HT-29 (cell line): ENCODE results near the gene TBX6. TPM values are rescaled to one million over a fixed set of nuclear protein-coding genes. Genes with fewer than 3 reads are reported as not detected.

Experiments used
- DNase-seq: peaks from one replicate; pipeline ENCODE4 v3.0.0-alpha.2; 2015; ENCODE audit warnings: low spot score
- total RNA-seq: library from RNA; depleted of rRNA; stranded (reverse); fragments of >200 nt; shearing (Covaris generic); gene quantifications from 2 replicates; pipeline ENCODE4 v1.2.3, GENCODE V29; 2014

The TBX6 gene
- total RNA-seq, 1 experiment from 2014 or later = 3.5 TPM

DNA sequence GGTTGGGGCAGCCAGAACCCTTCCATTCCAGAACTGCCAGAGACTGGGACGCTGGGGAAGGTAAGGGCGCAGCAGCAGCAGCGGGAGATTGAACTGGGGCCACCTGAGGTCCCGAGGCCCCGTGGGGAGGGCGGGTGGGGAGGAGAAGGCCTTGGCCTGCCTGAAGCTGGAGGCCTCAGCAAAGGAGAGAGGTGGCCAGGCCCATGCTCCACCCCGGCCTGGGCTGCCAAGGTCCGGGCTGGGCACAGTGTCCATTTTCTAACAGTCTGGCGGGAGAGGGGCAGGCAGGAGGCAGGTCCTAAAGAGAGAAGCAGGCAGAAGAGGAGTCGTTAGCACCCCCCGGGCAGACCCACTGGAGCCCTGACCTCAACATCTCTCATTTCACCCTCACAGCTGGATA is 22.7 kb upstream of the TBX6 start:
- DNase-seq = no peak

DNA sequence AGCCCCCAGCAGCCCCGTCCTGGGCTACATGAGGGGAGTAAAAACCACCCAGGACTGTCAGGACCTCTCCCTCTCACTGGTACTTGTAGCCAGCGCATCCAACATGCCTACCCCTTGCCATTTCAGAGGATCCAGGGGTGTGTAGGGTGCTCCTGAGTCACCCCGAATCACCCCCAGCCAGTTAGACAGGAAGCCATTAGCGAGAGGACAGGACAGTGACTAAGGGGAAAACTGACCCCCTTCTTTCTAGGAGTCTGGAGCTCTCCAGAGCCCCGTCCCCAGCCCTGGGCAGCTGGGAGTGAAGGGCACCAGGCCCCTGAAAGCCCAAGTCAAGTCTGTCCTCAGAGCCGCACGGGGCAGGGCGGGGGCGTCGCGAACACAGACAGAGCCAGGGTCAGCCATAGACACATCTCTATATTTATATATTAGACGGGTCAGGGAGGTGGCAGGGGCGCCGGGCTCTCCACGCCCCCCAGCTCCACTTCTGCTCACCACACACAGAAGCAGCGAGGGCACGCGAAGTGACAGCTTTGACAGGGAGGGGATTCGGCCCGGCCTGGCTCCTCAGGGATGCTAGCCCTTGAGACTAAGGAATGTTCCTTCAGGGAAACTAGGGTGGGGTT is 22.1 kb upstream of the TBX6 start:
- no peak for DNase-seq

DNA sequence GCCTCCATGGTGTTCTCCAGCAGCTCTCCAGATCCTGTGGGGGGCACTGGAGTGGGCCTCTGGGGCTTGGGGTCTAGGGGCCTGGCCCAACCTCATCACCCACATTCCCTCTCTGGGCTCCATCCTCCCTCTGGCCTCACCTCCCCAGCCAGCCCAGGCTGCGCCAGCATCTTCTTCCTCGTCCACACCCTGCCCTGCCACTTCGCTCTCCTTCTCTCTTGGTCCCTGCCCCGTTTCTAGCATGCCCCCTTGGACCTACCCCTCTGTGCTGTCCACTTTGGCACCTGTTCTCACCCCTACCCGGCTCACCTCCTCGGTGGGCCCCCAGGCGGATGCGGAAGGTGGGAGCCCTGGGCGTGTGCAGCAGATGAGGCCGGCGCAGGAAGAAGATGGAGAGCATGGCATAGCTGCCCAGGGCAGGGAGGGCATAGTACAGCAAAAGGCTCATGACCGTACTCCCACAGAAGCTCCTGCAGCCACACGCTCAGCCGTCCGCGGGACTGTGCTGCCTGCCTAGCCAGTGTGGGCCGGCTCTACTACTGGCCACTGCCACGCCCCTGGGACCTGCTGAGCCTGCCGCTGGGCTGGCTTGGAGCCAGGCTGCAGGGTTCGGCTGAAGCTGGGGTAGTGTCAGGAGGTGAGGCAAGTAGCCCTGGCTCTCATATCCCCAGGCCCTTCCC is 21.4 kb upstream of the TBX6 start, which contains the start of gene GDPD3:
Gene GDPD3, minus strand, starts transcription at position 507 of the 680 bp plus-strand sequence. Its CDS starts 59 bp downstream, at position 448.
- peak; percentile 29 for DNase-seq

DNA sequence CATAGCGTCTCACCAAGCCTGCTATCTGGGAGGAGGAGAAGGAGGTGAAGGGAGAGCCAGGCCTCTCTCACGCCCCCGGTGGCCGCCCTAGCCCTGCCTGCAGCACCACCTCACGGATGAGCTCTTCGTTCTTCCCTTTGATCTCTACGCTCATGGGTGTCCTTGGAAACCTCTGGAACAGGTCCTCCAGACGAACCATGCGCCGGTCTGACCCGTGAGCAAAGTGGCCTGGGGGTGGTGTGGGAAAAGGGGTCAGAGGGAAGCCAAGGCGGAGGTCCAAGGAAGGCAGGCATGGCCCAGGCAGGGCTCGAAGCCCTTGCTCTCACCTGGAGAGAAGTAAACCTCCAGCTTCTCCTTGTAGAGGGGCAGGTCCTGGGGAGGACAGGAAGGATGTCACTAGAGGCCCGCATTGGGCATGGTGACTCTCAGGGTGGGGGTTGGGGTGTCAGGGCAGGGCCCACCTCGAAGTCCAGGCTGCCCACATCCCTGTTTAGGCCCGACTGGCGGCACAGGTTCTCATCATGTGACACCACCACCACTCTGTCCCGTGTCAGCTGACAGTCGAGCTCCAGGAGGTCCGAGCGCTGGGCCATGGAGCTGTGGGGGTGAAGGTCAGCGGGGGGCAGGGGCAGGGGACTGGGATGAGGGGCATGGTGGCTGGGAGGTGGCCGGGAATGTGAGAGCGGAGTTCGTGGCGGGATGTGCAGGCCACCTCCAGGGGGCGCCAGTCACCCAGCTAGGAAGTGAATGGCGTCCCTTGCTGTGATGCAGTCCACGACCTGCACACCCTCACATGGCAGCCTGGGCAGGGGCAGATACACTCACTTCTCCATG is 20.7 kb upstream of the TBX6 start:
- peak; percentile 71 for DNase-seq

DNA sequence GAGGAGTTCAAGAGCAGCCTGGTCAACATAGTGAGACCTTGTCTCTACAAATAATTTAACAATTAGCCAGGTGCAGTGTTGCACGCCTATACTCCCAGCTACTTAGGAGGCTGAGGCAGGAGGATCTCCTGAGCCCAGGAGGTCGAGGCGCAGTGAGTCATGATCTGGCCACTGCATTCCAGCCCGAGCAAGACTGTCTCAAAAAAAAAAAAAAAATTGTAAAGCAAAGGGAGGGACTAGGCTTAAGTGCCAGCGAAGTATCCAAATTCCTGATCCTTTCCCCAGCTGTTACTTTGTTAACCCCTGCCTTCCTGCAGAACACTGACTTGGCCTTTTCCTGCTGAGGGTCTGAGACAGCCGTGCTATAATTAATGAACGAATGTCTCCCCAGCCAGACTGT is 18.9 kb upstream of the TBX6 start:
- no peak for DNase-seq

DNA sequence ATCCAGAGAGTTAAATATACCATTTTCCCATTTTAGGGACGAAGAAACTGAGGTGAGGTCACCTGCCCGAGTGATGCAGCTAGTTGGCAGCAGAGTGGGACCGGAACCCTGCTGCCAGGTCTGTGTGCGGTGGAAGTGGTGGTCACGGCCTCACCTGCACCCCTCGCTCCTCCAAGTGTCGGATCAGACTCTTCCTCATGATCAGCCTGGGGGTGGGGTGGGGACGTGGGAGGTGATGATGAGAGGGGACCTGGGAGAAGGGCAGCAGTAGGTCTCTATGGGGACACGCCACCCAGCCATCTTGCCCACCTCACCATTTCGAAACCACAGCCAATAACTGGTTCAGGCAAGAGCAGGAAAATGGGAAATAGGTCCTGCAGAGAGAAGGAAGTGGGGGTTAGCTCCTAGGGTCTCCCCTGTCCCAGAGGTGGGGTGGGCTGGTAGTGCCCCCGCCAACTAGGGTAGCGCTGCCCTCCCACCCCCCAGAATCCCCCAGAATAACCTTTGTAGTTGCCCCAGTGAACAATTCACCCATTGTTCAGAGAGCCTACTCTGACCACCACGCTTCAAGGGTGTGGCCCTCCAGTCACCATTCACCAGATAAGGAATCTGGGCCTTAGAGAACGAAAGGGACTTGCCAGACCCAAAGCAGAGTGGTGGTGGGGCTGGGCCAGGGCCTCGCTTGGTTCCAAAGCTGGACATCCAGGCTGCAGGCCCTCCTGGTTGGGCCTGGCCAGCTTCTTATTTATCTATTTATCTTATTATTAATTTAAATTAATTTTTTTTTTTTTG is 16.5 kb upstream of the TBX6 start:
- DNase-seq = no peak

DNA sequence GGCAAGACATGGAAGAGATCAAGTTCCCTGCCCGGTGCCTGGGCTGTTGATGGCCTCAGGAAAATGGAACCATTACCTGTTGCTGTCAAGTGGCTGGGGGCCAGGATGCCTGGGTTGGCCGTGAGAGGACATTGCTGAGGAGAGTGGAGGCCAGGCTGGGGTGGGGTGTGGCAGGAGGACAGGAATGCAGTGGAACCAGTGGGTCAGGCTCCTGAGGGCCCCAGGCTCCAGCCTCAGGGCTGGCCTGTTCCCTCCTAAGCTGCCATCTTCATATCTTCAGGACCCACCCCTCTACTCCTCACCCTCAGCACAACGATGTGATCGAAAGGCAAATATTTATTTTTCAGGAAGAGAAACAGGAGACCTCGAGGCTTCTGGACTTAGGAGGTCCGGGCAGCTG is 12.8 kb upstream of the TBX6 start:
- peak; percentile 73 for DNase-seq

DNA sequence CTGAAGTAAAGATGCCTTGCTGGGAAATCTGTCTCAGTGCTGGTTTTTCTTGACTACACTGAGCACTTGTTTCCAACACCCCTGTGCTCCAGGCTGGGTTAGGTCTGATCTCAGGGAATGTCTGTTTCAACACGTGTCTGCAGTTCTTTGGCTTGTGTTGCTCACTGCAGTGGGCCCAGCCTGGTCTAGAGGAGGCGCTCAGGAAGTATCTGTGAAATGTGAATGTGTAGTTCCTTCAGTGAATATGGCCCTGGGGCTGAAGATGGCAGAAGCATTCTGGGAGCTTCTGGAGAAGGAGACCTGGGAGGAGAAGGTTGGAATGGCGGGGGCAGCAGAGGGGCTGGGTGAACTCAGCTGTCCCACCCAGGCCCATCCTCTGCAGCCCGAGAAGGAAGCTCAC is 12.4 kb upstream of the TBX6 start:
- DNase-seq = no peak

DNA sequence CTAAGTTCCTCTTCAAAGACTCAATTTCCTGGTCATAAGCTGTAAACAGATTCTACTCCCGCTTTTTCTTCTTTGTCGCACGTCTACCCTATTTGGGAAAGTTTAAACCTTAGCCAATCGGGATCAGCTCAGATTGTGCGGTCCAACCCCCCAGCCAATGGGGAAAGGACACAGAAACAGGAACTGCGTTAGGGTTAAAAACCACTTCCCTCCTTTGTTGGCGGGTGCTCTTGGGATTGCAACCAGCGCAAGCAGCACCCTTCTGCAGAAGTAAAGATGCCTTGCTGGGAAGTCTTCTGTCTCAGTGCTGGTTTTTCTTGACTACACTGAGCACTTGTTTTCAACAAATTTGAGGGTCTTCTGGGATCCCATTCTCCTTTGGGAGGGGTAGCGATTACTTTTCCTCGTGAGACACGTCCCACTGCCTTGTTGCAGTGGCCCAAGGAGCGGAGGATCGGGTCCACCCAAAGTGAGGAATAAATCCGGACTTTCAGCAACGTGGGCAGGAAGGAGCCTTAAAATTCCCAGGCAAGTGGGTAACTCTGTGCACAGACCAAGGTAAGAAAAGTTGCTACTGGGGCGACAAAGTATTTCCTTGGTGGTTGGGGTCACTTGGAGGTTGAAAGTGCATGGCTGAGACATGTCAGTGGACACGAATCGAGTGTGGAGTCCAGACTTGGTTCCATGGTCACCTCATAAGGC is 5.3 kb upstream of the TBX6 start:
- DNase-seq = no peak

DNA sequence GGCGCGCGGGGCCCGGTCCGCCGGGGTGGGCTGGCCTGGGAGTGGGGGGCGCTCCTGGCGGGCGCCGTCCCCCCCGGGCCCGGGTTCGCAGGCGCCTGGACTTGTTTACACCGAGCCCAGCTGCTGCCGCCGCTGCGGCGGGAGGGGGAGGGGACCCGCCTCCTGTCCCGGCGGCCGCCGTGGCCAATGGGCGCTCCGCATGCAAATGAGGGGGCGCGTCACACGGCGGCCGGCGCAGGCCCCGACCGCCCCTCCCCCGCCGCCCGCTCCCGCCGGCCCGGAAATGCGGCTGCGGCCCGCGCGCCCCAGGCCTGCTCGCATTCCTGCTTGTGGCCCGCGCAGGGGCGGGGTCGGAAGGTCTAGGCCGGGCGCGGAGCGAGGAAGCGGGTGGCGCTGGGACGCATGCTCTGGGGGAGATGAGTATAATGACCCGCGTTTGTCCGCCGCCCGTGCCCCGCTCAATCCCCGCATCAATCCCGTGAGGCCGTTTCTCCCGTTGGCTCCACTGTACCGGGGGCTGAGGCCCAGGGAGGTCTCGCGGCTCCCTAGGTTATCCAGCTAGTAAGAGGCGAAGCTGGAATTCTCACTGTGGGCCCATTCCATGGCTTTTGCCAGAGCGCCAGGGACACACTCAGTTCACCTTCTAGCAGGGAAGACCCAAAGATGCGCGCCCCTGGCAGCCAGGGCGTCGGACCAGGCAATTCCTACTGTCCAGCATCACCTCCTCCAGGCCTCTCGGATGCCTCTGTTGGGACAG is 4.6 kb upstream of the TBX6 start, which contains the start of gene YPEL3:
Gene YPEL3, minus strand, starts transcription at position 109 of the 757 bp plus-strand sequence. CDS start 731 bp downstream, outside the sequence.
- DNase-seq = peak; percentile 78

DNA sequence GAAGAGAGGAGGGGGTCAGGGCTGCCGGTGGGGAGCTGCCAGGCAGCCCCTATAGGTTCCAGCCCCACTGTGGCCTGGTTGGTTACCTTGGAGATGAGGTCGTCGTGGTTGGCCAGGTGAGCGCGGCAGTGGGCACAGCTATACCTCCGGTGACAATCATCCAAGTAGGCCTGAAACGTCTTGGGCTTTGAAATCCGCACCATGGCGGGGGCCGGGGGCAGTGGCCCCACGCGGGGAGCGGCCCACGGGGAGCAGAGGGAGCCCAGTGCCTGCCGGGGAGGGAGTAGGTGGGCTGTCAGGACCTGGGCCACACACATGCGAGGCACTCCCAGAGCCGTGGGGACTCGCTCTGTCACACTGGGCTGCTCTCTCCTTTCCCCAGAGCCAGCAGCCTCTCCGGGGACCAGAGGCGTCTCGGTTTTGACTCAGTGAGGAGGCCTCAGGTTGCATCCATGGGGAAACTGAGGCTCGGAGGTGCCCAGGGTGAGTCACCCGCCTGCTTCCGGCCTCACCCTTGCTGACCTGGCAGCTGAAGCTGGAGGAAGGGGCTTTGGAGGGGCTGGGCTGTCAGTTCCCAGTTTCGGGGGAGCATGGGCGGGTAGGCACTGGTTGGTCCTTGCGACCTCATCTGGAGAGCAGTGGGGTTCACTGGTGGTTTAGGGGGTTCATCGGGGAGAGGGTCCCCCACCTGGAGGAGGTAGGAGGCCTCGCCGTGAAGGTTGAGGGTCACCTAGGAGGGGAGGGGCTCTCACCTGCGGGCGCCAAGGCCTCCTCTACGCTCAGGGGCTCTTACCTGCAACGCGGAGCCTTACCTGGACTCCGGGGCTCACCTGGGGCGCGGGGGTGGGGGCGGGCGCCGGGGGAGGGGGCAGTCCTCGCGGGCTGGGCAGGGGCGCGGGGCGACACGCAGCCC is 3.7 kb upstream of the TBX6 start:
- no peak for DNase-seq

DNA sequence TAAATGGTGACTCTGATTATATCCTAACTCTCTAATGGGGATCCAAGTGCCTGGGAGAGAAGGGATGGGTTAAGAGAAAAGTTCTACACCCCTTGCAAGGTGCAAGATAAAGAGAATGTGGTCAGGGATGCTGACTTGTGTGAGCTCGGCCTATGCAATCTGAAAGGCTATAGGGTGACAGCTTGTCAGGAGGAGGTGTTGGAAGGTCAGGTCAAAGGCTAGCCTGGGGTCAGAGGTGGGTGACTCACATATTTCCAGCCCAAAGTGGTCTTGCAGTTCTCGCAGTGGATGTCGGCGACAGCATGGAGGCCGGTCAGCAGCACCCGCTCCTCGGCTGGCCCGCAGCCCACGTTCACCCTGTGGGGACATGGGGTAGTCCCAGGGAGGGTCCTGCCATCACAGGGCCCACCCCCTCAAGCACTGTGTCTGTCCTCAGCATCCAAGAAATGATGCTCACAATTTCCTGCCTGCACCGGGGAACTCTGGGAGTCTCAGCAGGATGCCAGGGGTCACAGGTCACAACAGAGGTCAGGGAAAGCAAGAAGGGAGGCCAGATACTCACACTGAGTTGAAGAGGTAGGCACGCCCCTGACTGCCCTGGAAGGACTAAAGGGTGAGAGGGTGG is 2.9 kb upstream of the TBX6 start:
- no peak for DNase-seq

DNA sequence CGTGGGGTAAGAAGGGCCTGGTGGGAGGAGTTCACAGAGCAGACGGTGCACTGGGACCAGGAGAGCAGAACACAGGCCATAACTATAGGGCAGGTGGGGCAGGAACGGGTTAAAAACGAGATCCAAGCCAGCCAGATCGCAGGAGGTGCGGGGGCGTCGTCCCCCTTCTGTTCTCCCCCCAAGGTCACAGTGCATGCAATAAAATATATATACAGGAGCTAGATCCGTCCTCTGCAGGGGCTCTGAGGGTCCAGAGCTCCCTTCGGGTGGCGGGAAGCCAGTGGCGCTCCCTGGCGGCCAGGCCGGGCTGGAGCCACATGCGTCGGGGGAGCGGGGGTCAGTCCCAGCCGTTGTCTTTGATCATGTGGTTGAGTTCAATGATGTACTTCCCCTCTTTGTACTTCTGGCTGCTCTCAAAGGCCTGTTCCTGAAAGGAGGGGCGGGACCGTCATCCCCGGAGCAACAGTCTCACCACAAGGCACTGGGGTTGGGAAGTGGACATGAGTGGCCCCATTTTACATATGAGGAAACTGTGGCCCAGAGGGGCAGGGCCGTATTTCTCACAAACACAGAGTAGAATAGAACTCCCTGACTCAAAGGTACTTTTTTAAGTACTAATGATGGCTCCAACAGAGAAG is 768 bp upstream of the TBX6 start:
- DNase-seq = peak; percentile 69

DNA sequence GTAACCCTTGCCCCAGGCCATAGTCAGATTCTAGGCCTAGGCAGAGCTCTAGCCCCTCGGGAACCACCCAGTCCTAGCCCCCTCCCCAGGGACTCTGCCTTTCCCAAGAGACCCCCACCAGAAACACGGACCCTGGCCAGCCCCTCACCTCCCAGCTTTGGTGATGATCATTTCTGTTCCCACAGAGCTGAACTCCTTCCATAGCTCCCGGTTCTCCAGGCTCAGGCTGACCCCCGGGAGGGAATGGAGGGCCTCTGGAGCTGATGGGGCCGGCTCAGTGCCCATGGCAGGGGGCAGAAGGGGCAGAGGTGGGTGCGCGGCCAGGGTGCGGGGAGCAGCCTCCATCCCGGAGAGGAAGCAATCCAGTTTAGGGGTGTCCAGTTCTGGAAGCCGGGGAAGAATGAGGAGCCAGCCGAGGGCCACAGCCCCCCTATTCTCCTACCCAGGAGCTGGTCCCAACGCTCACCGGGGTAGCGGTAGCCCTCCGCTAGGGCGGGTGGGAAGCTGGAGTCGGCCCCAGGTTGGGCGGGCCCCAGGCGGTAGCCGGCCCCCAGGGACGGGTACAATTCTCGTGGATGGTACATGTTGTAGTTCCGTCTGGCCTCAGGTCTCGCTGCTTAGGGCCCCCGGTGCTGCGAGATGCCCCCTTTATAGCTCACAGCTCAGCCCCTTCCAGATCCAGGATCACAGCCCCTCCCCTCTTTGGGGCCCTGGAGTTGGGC is 953 bp downstream of the TBX6 start:
- no peak for DNase-seq

DNA sequence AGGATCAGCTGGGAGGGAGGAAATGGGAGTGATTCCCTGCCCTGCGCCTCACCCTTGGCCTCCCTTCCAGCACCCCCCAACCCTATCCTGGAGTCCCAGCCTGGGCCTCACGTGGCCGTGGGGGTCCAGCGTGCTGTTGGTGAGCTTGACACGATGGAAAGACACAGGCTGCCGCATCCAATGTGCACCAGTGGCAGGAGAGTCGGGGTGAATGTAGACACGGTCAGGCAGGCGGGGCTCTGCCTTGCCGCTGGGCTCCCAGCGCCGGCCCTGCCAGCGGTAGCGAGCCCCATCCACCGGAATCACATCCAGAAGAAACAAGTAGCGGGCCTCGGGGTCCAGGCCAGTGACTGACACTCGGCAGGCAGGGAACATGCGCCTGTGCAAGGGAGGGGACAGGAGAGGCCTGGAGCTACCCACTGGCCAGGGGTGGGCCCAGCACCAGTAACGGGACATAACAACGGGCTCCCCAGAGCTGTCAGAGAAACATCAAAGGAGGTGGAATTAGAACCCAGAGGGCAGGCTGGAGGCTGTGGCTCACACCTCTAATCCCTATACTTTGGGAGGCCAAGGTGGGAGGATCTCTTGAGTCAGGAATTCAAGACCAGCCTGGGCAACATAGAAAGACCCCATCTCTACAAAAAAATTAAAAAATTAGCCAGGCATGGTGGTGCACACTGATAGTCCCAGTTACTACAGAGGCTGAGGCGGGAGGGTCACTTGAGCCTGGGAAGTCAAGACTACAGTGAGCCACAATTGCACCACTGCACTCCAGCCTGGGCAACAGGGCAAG is 2.7 kb downstream of the TBX6 start:
- no peak for DNase-seq

DNA sequence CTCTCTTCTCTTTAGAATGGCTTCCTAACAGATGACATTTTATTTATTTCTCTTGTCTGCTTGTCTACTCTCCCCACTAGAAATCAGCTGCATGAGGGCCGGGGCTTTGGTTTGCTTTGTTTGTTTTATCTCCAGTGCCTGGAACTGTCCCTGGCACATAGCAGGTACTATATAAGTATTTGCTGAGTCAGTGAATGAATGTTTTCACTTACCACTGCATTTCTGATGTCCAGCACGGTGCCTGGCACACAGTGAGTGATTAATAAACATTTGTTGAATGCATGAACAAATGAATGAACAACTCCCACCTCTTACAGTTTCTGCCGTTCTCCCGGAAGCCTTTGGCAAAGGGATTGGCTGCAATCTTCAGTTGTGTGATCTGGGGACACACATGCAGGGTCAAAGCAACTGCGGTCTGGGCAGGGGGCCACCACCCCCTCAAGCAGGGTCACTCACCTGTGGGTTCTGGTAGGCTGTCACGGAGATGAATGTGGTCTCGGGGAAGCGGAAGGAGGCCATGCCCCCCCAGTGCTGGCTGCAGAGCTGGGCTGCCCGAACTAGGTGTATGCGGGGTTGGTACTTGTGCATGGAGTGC is 3.4 kb downstream of the TBX6 start:
- DNase-seq = no peak
